GM12878 (cell line): ENCODE results near the gene TMPRSS13. TPM values are rescaled to one million over a fixed set of nuclear protein-coding genes. Genes with fewer than 3 reads are reported as not detected.
"Not testable (repeated sequence)": the region's sequence is repeated elsewhere in the genome, so short reads cannot be mapped to it uniquely, and the experiment has no call there.

Experiments
- ATAC-seq: fragments of 200-7000 bp; cut with Tn5 transposase; 3 replicates; pipeline ENCODE4 v1.9.1; 2020; ENCODE audit warnings: mild to moderate bottlenecking, moderate library complexity
- BruUV-seq: library from RNA; stranded (reverse); fragments of 400-500 nt; replicated peaks from 2 replicates; lab custom pipeline; 2021; lab: Mats Ljungman, UMichigan
- CTCF ChIA-PET: fragments of 300-600 bp; sonication (Branson Sonifier 250); formaldehyde crosslinking; extraction: SDS; loops from one replicate; lab custom pipeline; 2021; ENCODE audit warnings: inconsistent platforms; lab: Yijun Ruan, JAX
- POLR2A ChIA-PET: fragments of 350-600 bp; formaldehyde crosslinking; extraction: SDS; loops from one replicate; lab custom pipeline; 2021; ENCODE audit warnings: inconsistent platforms; lab: Charles Lee
- RAD21 ChIA-PET: fragments of 300-600 bp; sonication (Branson Sonifier 250); formaldehyde crosslinking; loops from one replicate; lab custom pipeline; 2023; ENCODE audit warnings: antibody characterized with exemption; ENCODE audit not compliant: unreplicated experiment; lab: Charles Lee
- SMC1A ChIA-PET: fragments of 300-600 bp; sonication (Branson Sonifier 250); formaldehyde crosslinking; loops from one replicate; lab custom pipeline; 2023; ENCODE audit not compliant: unreplicated experiment, uncharacterized antibody; lab: Charles Lee
- DNase-seq: peaks from one replicate; pipeline ENCODE4 v3.0.0-alpha.2; 2011; ENCODE audit warnings: low read depth, low spot score
- FAIRE-seq: peaks from 3 replicates; lab custom pipeline; 2011; peaks lifted over from hg19 to GRCh38; lab: Jason Lieb, UNC
- H2AFZ ChIP-seq: 2 replicates; pipeline ENCODE4 v1.6.0; 2011; ENCODE audit warnings: low read depth, low read length, control low read depth; ENCODE audit not compliant: control insufficient read depth
- H3K27ac ChIP-seq: 2 replicates; pipeline ENCODE4 v1.5.1; 2011; ENCODE audit warnings: control low read depth; ENCODE audit not compliant: control insufficient read depth, insufficient read depth
- H3K27me3 ChIP-seq, 2 experiments: replicated peaks in 1 of 2; 2 replicates each; pipeline versions ENCODE4 v1.6.0 to v1.6.1; 2011; ENCODE audit warnings: low read length in 1 of 2; ENCODE audit not compliant: control insufficient read depth in 2 of 2, insufficient read depth in 2 of 2
- H3K36me3 ChIP-seq, 2 experiments: 2 replicates each; pipeline ENCODE4 v1.5.1; 2011; ENCODE audit warnings: low read length in 1 of 2; ENCODE audit not compliant: control insufficient read depth in 2 of 2, insufficient read depth in 2 of 2
- H3K4me1 ChIP-seq: 2 replicates; pipeline ENCODE4 v1.6.1; 2011; ENCODE audit warnings: mild to moderate bottlenecking, low read length, moderate library complexity, mixed read lengths; ENCODE audit not compliant: control insufficient read depth, insufficient read depth
- H3K4me2 ChIP-seq: 2 replicates; pipeline ENCODE4 v1.6.0; 2011; ENCODE audit warnings: control low read depth; ENCODE audit not compliant: control insufficient read depth, insufficient read depth
- H3K4me3 ChIP-seq: fragments of 200-600 bp; sonication (generic); 2 replicates; pipeline ENCODE4 v1.5.1; 2016
- H3K79me2 ChIP-seq: 2 replicates; pipeline ENCODE4 v1.6.0; 2011; ENCODE audit warnings: low read length; ENCODE audit not compliant: control insufficient read depth, insufficient read depth
- H3K9ac ChIP-seq: 2 replicates; pipeline ENCODE4 v1.8.0; 2011; ENCODE audit warnings: low read length, control low read depth, mixed read lengths; ENCODE audit not compliant: control insufficient read depth, insufficient read depth
- H3K9me3 ChIP-seq: replicated peaks from 3 replicates; pipeline ENCODE4 v1.5.1; 2011; ENCODE audit warnings: mild to moderate bottlenecking, low read length; ENCODE audit not compliant: control insufficient read depth, insufficient read depth
- H4K20me1 ChIP-seq: 2 replicates; pipeline ENCODE4 v1.6.0; 2011; ENCODE audit not compliant: control insufficient read depth, insufficient read depth
- SKIL ChIP-seq: fragments of 450-650 bp; IDR thresholded peaks from 2 replicates; pipeline ENCODE4 v1.6.1; 2017; ENCODE audit warnings: mild to moderate bottlenecking, low read depth, inconsistent platforms; ENCODE audit not compliant: poor library complexity, severe bottlenecking
- ZNF622 ChIP-seq: fragments of 450-650 bp; IDR thresholded peaks from 2 replicates; pipeline ENCODE4 v1.6.1; 2017; ENCODE audit warnings: mild to moderate bottlenecking, inconsistent platforms
- WGBS: methylation state at CpG from one replicate; pipeline ENCODE4 v1.1.6; 2016; ENCODE audit warnings: low lambda C conversion rate; ENCODE audit not compliant: insufficient replicate concordance, insufficient coverage; ENCODE audit errors: missing lambda C conversion rate; 5-methylcytosine and 5-hydroxymethylcytosine counted together
- in situ Hi-C: fragments of 300-500 bp; cut with MboI; formaldehyde crosslinking; loops from 9 replicates; pipeline ENCODE4 v1.14.3; 2018; ENCODE audit warnings: mixed read lengths
- intact Hi-C: fragments of 100-400 bp; cut with micrococcal nuclease; formaldehyde crosslinking; loops from one replicate; pipeline ENCODE4 v1.14.2; 2022; ENCODE audit not compliant: unreplicated experiment
- polyA plus RNA-seq, 11 experiments: library from polyadenylated mRNA; depleted of rRNA in 4 of 11; unstranded in 6 of 11; stranded (reverse) in 5 of 11; fragments of >200 nt; fragmentation: Nextera tagmentation in 4 of 11; fragmentation: Illumina TruSeq in 1 of 11; extraction: Ambion mirVana in 4 of 11; extraction: Trizol in 1 of 11; gene quantifications; 1 replicate in 1 of 11; 2 replicates in 10 of 11; pipeline versions ENCODE4 v1.2.1 to v1.2.3, GENCODE V29; 2011 to 2016; ENCODE audit warnings: inconsistent platforms in 2 of 11, missing spikeins in 2 of 11, low read depth in 1 of 11
- total RNA-seq, 4 experiments: library from RNA; depleted of rRNA in 3 of 4; stranded (reverse); fragments of >200 nt in 3 of 4; fragmentation: Illumina TruSeq in 1 of 4; extraction: Trizol in 1 of 4; gene quantifications; 2 replicates each; pipeline versions ENCODE4 v1.2.1 to v1.2.3, GENCODE V29; 2013 to 2021
- TF ChIP-seq, protein P1 (sequence below): fragments of 450-650 bp; IDR thresholded peaks from 2 replicates; pipeline ENCODE4 v1.6.1; 2017; ENCODE audit warnings: low read depth, mild to moderate bottlenecking, moderate library complexity

TMPRSS13 gene
- total and polyA plus RNA-seq, 10 of the 15 experiments (the other 5 are each of a cell fraction or from before 2014, with no cell fraction given) = 0.05 to 0.50 (median 0.26) TPM; not detected in 2

DNA sequence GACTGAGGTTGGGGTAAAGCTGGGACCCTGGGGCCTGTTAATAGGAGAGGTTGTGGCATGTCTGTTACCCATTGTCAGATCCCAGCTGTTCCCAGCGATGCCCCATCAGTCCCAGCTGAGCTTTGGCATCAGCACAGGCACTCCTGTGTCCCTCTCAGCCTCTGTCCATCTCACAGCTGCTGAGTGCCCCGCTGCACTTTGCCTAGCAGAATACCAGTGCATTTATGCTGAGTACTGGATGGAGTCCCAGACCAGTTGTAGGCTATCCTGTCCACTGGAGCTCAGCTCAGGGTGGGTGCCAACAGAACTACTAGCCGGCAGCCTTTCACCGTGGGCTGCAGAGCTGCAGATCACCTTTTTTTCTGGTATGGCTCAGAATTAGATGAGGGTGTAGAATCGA lies 62.7 kb downstream of the TMPRSS13 start:
- 15% methylated on average over 5 of the region's 5 CpGs for WGBS
- ChIA-PET CTCF (interaction anchor here (0.6 kb wide), 1 partner anchor 43 kb away, joined by 3 read pairs; no protein-coding TSS in a partner anchor), RAD21 (interaction anchor here (1.4 kb wide), 1 partner anchor 80 kb away, joined by 5 read pairs; no protein-coding TSS in a partner anchor), POLR2A (no interaction called here), SMC1A (no interaction called here)
- FAIRE-seq (no peak), ATAC-seq (no peak), DNase-seq (no peak)
- TF ChIP-seq, protein P1, sequence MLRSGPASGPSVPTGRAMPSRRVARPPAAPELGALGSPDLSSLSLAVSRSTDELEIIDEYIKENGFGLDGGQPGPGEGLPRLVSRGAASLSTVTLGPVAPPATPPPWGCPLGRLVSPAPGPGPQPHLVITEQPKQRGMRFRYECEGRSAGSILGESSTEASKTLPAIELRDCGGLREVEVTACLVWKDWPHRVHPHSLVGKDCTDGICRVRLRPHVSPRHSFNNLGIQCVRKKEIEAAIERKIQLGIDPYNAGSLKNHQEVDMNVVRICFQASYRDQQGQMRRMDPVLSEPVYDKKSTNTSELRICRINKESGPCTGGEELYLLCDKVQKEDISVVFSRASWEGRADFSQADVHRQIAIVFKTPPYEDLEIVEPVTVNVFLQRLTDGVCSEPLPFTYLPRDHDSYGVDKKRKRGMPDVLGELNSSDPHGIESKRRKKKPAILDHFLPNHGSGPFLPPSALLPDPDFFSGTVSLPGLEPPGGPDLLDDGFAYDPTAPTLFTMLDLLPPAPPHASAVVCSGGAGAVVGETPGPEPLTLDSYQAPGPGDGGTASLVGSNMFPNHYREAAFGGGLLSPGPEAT = no peak
- TF ChIP-seq SKIL (no peak), ZNF622 (no peak)
- Histone ChIP-seq H3K27me3 (peaks cover 0 to 2% of the 10 kb centered on the region in 2 experiments; a peak in 3 of 4 replicates), H3K4me2 (no peak overlapping the region), H3K36me3 (no peaks in the 10 kb centered on the region), H2AFZ (no peak overlapping the region), H3K9ac (no peak overlapping the region), H3K4me3 (no peak overlapping the region), H3K4me1 (no peaks in the 10 kb centered on the region), H3K79me2 (no peaks in the 10 kb centered on the region), H4K20me1 (no peaks in the 10 kb centered on the region), H3K27ac (no peak overlapping the region), H3K9me3 (no peaks in the 10 kb centered on the region)
- BruUV-seq = no TSS peak
- in situ Hi-C loops (no loop called here), intact Hi-C loops (no loop called here)

DNA sequence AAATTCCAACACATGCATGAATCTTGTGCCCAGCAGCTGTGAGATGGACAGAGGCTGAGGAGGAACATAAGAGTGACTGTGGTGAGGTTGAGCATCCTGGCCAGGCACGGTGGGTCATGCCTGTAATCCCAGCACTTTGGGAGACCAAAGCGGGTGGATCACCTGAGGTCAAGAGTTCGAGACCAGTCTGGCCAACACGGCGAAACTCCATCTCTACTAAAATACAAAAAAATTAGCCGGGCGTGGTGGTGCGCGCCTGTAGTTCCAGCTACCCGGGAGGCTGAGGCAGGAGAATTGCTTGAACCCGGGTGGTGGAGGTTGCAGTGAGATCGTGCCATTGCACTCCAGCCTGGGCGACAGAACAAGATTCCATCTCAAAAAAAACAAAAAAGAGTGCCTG lies 63.7 kb downstream of the TMPRSS13 start:
- H3K36me3 ChIP-seq, H3K4me3 ChIP-seq, H3K27ac ChIP-seq, in situ Hi-C loops, DNase-seq, H4K20me1 ChIP-seq, H3K4me1 ChIP-seq, BruUV-seq, H3K79me2 ChIP-seq, ATAC-seq, H3K9ac ChIP-seq, H3K4me2 ChIP-seq, H3K27me3 ChIP-seq, H2AFZ ChIP-seq, FAIRE-seq, H3K9me3 ChIP-seq, intact Hi-C loops: not testable (repeated sequence)
- WGBS = 60% methylated on average over 13 of the region's 13 CpGs
- CTCF ChIA-PET = interaction anchor here (1.0 to 1.7 kb wide), 3 partner anchors 20 to 81 kb away, joined by 3 to 5 read pairs (median 3); no protein-coding TSS in a partner anchor
- POLR2A ChIA-PET = interaction anchor here (0.6 kb wide), 1 partner anchor 243 kb away, joined by 3 read pairs; no protein-coding TSS in a partner anchor
- SMC1A ChIA-PET = interaction anchor here (1.4 kb wide), 1 partner anchor 18 kb away, joined by 4 read pairs; no protein-coding TSS in a partner anchor
- RAD21 ChIA-PET = interaction anchor here (0.7 to 1.4 kb wide), 3 partner anchors 81 to 188 kb away, joined by 3 to 5 read pairs (median 3); no protein-coding TSS in a partner anchor
